Adipocyte (in vitro differentiated cells): ENCODE measurements around the gene FOXF1.

Source experiments
- DNase-seq: peaks from one replicate; pipeline ENCODE4 v3.0.0-alpha.2; 2015; ENCODE audit warnings: low read depth
- H3K27me3 ChIP-seq: replicated peaks from 2 replicates; pipeline ENCODE4 v1.7.0; 2013; ENCODE audit warnings: mild to moderate bottlenecking, low read length, moderate library complexity; ENCODE audit not compliant: control insufficient read depth, insufficient read depth
- H3K36me3 ChIP-seq: 2 replicates; pipeline ENCODE4 v1.7.0; 2013; ENCODE audit warnings: low read length, mild to moderate bottlenecking, moderate library complexity; ENCODE audit not compliant: control insufficient read depth, insufficient read depth, severe bottlenecking
- H3K4me1 ChIP-seq: 2 replicates; pipeline ENCODE4 v1.7.0; 2013; ENCODE audit warnings: mild to moderate bottlenecking, low read length, moderate library complexity; ENCODE audit not compliant: control insufficient read depth, insufficient read depth
- H3K4me3 ChIP-seq: 2 replicates; pipeline ENCODE4 v1.7.0; 2013; ENCODE audit warnings: mild to moderate bottlenecking, low read length, moderate library complexity
- H3K9ac ChIP-seq: 2 replicates; pipeline ENCODE4 v1.7.0; 2013; ENCODE audit warnings: mild to moderate bottlenecking, low read length, moderate library complexity
- H3K9me3 ChIP-seq: 2 replicates; pipeline ENCODE4 v1.7.0; 2013; ENCODE audit warnings: mild to moderate bottlenecking, low read length, moderate library complexity; ENCODE audit not compliant: control insufficient read depth

FOXF1 gene

GRCh38 chr16:86507173-86508027, 2.9 kb upstream of the FOXF1 start:
- Histone ChIP-seq H3K9me3 (no peaks in the 10 kb centered on the region), H3K36me3 (no peaks in the 10 kb centered on the region), H3K27me3 (peaks cover 69% of the 10 kb centered on the region), H3K4me1 (peaks cover 9% of the 10 kb centered on the region), H3K9ac (no peak overlapping the region), H3K4me3 (no peak overlapping the region)
- DNase-seq: no peak

- Histone ChIP-seq H3K9me3 (no peaks in the 10 kb centered on the region), H3K9ac (no peak overlapping the region), H3K27me3 (peaks cover 68% of the 10 kb centered on the region), H3K36me3 (no peaks in the 10 kb centered on the region), H3K4me1 (peaks cover 9% of the 10 kb centered on the region), H3K4me3 (no peak overlapping the region)
- DNase-seq: peak; percentile 49
Observed at GRCh38 chr16:86508028-86508946, 2.0 kb upstream of the FOXF1 start.

- H3K27me3 ChIP-seq: peaks cover 66% of the 10 kb centered on the region
- peak overlapping the region; percentile 25 for H3K9ac ChIP-seq
- no peaks in the 10 kb centered on the region for H3K36me3 ChIP-seq
- peaks cover 9% of the 10 kb centered on the region for H3K4me1 ChIP-seq
- H3K9me3 ChIP-seq: no peaks in the 10 kb centered on the region
- DNase-seq: peak; percentile 94
- peak overlapping the region; percentile 77 for H3K4me3 ChIP-seq
Observed at GRCh38 chr16:86508947-86509758, 1.2 kb upstream of the FOXF1 start.

GRCh38 chr16:86509759-86510464, 415 bp upstream of the FOXF1 start:
- Histone ChIP-seq H3K27me3 (peaks cover 65% of the 10 kb centered on the region), H3K4me3 (peak overlapping the region; percentile 77), H3K36me3 (no peaks in the 10 kb centered on the region), H3K9ac (peak overlapping the region; percentile 25), H3K9me3 (no peaks in the 10 kb centered on the region), H3K4me1 (peaks cover 9% of the 10 kb centered on the region)
- peak; percentile 92 for DNase-seq

- no peak overlapping the region for H3K4me3 ChIP-seq
- peaks cover 11% of the 10 kb centered on the region for H3K4me1 ChIP-seq
- no peaks in the 10 kb centered on the region for H3K36me3 ChIP-seq
- no peaks in the 10 kb centered on the region for H3K9me3 ChIP-seq
- no peak overlapping the region for H3K9ac ChIP-seq
- H3K27me3 ChIP-seq: peaks cover 68% of the 10 kb centered on the region
- peak; percentile 67 for DNase-seq
Observed at GRCh38 chr16:86511317-86512161, 1.2 kb downstream of the FOXF1 start.

- H3K9ac ChIP-seq: no peak overlapping the region
- peaks cover 11% of the 10 kb centered on the region for H3K4me1 ChIP-seq
- H3K27me3 ChIP-seq: peaks cover 65% of the 10 kb centered on the region
- no peaks in the 10 kb centered on the region for H3K36me3 ChIP-seq
- no peaks in the 10 kb centered on the region for H3K9me3 ChIP-seq
- DNase-seq: peak; percentile 51
- no peak overlapping the region for H3K4me3 ChIP-seq
Observed at GRCh38 chr16:86512301-86512859, 2.1 kb downstream of the FOXF1 start.

- Histone ChIP-seq H3K4me3 (no peak overlapping the region), H3K9ac (no peak overlapping the region), H3K36me3 (no peaks in the 10 kb centered on the region), H3K4me1 (peaks cover 11% of the 10 kb centered on the region), H3K27me3 (peaks cover 62% of the 10 kb centered on the region), H3K9me3 (no peaks in the 10 kb centered on the region)
- peak; percentile 18 for DNase-seq
Observed at GRCh38 chr16:86512860-86513470, 2.6 kb downstream of the FOXF1 start.

- no peak for DNase-seq
- H3K4me1 ChIP-seq: peaks cover 11% of the 10 kb centered on the region
- no peak overlapping the region for H3K9ac ChIP-seq
- no peak overlapping the region for H3K4me3 ChIP-seq
- H3K27me3 ChIP-seq: peaks cover 55% of the 10 kb centered on the region
- H3K9me3 ChIP-seq: no peaks in the 10 kb centered on the region
- H3K36me3 ChIP-seq: no peaks in the 10 kb centered on the region
Observed at GRCh38 chr16:86513471-86514277, 3.3 kb downstream of the FOXF1 start.
